Mesothelial cell of epicardium (in vitro differentiated cells): ENCODE measurements around the gene KRT6B. TPM values are rescaled to one million over a fixed set of nuclear protein-coding genes. Genes with fewer than 3 reads are reported as not detected.

Experiments
- DNase-seq, 2 experiments: peaks; one replicate each; pipeline ENCODE4 v3.0.0; 2021; ENCODE audit warnings: low spot score in 2 of 2; ENCODE audit not compliant: unreplicated experiment in 2 of 2
- H3K27ac Mint-ChIP-seq: 2 replicates; pipeline ENCODE4 v1.8.0; 2021; ENCODE audit warnings: mixed read lengths
- H3K27me3 Mint-ChIP-seq: 2 replicates; pipeline ENCODE4 v1.8.0; 2021; ENCODE audit warnings: low read depth, mixed read lengths
- H3K36me3 Mint-ChIP-seq: 2 replicates; pipeline ENCODE4 v1.8.0; 2021; ENCODE audit warnings: mixed read lengths
- H3K4me1 Mint-ChIP-seq: 2 replicates; pipeline ENCODE4 v1.8.0; 2021; ENCODE audit warnings: mixed read lengths
- H3K4me3 Mint-ChIP-seq: 2 replicates; pipeline ENCODE4 v1.8.0; 2021; ENCODE audit warnings: mild to moderate bottlenecking, moderate library complexity, mixed read lengths
- H3K9me3 Mint-ChIP-seq: 2 replicates; pipeline ENCODE4 v1.8.0; 2021; ENCODE audit warnings: mixed read lengths
- total RNA-seq: library from RNA; stranded (reverse); gene quantifications from 3 replicates; pipeline ENCODE4 v1.2.1, GENCODE V29; 2021
- TF ChIP-seq, protein P1 (sequence below): fragments of 200-600 bp; sonication (generic); IDR thresholded peaks from one replicate; pipeline ENCODE4 v1.5.0; 2021; ENCODE audit warnings: antibody characterized with exemption; ENCODE audit not compliant: unreplicated experiment

The KRT6B gene
- total RNA-seq, 1 donor from 2014 or later, result not detected

DNA sequence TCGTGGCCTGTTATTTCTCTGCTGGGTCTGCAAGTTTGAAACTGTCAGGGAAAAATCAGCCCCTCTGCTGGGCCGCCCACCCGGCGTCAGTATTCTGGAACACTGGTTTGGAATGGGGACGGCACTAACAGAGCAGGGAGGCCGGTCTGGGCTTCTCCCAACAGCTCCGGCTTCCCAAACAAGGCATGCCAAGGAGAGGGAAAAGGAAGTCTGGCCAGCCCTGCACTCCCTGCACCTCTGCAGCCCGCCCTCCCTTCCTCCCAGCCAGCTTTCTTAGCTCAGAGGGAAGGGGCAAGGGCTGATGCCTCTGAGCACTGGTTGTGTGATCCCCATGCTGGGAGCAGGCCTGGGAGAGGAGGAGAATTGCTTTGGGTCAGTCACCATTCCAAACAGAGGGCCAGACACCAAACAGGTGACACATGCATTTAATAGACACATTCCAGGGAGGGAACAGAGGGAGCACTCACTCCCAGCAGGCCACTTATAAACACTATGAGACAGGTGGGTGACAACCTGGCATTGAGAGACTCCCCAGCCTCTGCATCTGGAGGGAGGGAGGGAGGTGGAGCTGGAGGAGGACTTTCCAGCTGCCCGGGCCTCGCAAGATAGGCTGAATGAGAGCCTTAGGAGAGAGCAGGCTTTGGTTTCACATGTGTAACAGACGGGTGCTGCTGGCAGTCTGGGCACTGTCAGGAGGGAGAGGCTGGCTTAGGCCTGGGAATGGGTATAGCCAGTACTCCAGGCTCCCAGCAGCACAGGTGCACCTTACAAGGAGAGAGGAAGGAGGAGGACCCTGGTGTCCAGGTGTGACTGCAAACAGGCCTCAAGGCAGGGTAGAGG is 28.1 kb downstream of the KRT6B start:
- no peaks in the 10 kb centered on the region for H3K36me3 Mint-ChIP-seq
- no peak for DNase-seq
- H3K4me1 Mint-ChIP-seq, result peaks cover 19% of the 10 kb centered on the region
- H3K9me3 Mint-ChIP-seq, result no peaks in the 10 kb centered on the region
- TF ChIP-seq, protein P1, sequence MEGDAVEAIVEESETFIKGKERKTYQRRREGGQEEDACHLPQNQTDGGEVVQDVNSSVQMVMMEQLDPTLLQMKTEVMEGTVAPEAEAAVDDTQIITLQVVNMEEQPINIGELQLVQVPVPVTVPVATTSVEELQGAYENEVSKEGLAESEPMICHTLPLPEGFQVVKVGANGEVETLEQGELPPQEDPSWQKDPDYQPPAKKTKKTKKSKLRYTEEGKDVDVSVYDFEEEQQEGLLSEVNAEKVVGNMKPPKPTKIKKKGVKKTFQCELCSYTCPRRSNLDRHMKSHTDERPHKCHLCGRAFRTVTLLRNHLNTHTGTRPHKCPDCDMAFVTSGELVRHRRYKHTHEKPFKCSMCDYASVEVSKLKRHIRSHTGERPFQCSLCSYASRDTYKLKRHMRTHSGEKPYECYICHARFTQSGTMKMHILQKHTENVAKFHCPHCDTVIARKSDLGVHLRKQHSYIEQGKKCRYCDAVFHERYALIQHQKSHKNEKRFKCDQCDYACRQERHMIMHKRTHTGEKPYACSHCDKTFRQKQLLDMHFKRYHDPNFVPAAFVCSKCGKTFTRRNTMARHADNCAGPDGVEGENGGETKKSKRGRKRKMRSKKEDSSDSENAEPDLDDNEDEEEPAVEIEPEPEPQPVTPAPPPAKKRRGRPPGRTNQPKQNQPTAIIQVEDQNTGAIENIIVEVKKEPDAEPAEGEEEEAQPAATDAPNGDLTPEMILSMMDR, result no peak
- H3K27me3 Mint-ChIP-seq, result peaks cover 10% of the 10 kb centered on the region
- no peak overlapping the region for H3K4me3 Mint-ChIP-seq
- peak overlapping the region; percentile 74 for H3K27ac Mint-ChIP-seq

DNA sequence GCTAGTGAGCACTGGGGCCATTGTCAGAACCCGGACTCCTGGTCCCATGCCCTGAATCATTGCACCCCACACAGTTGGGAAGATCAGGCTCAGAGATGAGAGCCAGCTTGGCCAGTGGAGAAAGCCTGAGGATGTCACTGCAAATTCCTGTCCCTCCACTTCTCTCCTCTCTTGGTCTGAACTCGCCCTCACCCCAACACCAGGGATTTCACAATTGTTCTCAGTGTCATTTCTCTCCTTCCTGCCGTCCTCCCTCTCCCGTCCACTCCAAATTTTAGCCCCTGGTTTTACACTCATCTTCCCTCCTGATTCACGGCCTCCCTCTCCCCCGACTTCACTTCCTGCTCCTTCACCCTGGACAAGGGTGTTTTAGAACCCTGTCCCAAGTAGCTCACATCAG is 28.9 kb downstream of the KRT6B start:
- no peak for DNase-seq
- peaks cover 3% of the 10 kb centered on the region for H3K27me3 Mint-ChIP-seq
- peaks cover 19% of the 10 kb centered on the region for H3K4me1 Mint-ChIP-seq
- no peaks in the 10 kb centered on the region for H3K36me3 Mint-ChIP-seq
- no peak overlapping the region for H3K4me3 Mint-ChIP-seq
- H3K9me3 Mint-ChIP-seq, result no peaks in the 10 kb centered on the region
- TF ChIP-seq, protein P1, result no peak
- H3K27ac Mint-ChIP-seq, result peak overlapping the region; percentile 74

DNA sequence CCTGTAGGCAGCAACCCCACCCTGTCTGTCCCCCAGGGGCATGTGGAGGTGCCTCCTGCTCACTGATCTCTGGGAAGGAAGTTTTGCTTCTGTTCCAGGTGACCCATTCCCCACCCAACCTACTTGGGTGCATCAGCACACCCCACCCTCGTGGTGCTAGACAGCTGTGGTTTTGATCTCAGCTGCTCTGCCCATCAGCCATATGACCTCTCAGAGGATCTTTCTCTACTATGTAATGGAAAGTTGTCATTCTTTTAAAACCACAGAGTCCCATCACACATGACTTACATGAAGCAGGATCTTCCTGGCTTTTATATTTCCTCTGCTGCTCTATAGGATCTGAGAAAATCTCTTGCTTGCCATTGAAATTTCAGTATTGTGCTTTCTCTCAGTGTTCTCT is 32.3 kb downstream of the KRT6B start:
- peaks cover 2% of the 10 kb centered on the region for H3K27me3 Mint-ChIP-seq

GRCh38 chr12:52418576-52419110 is 33.3 kb downstream of the KRT6B start:
- no peaks in the 10 kb centered on the region for H3K9me3 Mint-ChIP-seq
- no peak for DNase-seq
- TF ChIP-seq, protein P1, result no peak
- no peak overlapping the region for H3K27ac Mint-ChIP-seq
- peaks cover 15% of the 10 kb centered on the region for H3K4me1 Mint-ChIP-seq
- H3K4me3 Mint-ChIP-seq, result no peak overlapping the region
- H3K36me3 Mint-ChIP-seq, result no peaks in the 10 kb centered on the region
- H3K27me3 Mint-ChIP-seq, result peaks cover 6% of the 10 kb centered on the region

More for the DNA sequence above, 32.3 kb downstream of the KRT6B start:
- no peaks in the 10 kb centered on the region for H3K36me3 Mint-ChIP-seq
- TF ChIP-seq, protein P1, result no peak
- peaks cover 21% of the 10 kb centered on the region for H3K4me1 Mint-ChIP-seq
- DNase-seq, result no peak
- no peak overlapping the region for H3K4me3 Mint-ChIP-seq
- H3K9me3 Mint-ChIP-seq, result no peaks in the 10 kb centered on the region
- no peak overlapping the region for H3K27ac Mint-ChIP-seq

- no peaks in the 10 kb centered on the region for H3K9me3 Mint-ChIP-seq
- H3K36me3 Mint-ChIP-seq, result no peaks in the 10 kb centered on the region
- peaks cover 10% of the 10 kb centered on the region for H3K27me3 Mint-ChIP-seq
- H3K27ac Mint-ChIP-seq, result no peak overlapping the region
- peaks cover 7% of the 10 kb centered on the region for H3K4me1 Mint-ChIP-seq
- TF ChIP-seq, protein P1, result no peak
- no peak overlapping the region for H3K4me3 Mint-ChIP-seq
- DNase-seq, result no peak
Measured at GRCh38 chr12:52417740-52418139, 34.2 kb downstream of the KRT6B start.
